Renal cortical epithelial cell (primary cell): ENCODE measurements around the gene NT5DC3. TPM values are rescaled to one million over a fixed set of nuclear protein-coding genes. Genes with fewer than 3 reads are reported as not detected.
"Not testable (repeated sequence)": the region's sequence is repeated elsewhere in the genome, so short reads cannot be mapped to it uniquely, and the experiment has no call there.

Experiments used
- DNase-seq: peaks from one replicate; pipeline ENCODE4 v3.0.0-alpha.2; 2011; ENCODE audit warnings: low read depth
- total RNA-seq: library from RNA; depleted of rRNA; stranded (reverse); fragments of >200 nt; gene quantifications from 2 replicates; pipeline ENCODE4 v1.2.3, GENCODE V29; 2014

The NT5DC3 gene
- total RNA-seq, 1 donor from 2014 or later: 20.7 TPM

DNA sequence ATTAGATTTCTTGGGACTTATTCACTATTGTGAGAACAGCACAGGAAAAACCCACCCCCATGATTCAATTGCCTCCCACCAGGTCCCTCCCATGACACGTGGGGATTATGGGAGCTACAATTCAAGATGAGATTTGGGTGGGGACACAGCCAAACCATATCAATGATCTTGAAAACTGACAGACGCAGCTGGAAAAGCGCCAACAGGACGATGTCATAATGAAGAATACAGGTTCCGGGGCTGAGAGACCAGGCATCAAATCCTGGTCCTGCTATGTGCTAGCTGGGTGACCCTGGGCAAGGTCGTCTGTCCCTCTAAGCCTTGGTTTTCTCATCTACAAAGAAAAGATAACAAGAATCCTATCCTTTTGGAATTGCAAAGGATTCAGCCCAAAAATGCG lies 31.4 kb downstream of the NT5DC3 start:
- DNase-seq: not testable (repeated sequence)

GRCh38 chr12:103809154-103809553 lies 31.9 kb downstream of the NT5DC3 start:
- no peak for DNase-seq

DNA sequence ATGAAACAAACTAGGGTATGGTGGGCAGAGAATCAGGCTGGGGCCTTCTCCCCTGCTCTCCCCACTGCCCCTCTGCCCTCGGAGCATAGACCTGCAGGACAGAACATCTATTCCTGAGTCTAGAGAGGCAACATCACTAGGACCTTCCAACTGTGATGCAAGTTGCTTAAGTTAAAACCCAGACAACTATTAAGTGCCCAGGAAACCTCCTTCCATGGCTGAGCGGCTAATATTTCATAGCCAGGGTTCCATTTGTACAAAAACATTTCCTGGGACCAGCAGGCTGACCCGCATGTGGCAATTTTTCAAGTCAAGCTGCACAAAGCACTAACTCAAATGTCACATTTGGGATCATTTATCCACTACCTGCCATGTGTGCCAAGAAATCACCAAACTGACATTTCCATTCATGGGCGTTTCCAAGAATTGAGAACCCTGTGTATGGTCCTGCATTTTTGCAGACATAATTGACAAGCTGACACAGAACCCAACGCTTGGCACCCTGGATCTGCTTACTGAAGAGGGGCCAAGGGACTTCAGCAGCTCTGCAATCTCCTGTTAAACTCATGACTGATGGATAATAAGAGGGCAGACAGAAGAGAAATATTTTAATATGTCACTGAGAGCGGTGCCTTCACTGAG lies 32.7 kb downstream of the NT5DC3 start:
- no peak for DNase-seq

DNA sequence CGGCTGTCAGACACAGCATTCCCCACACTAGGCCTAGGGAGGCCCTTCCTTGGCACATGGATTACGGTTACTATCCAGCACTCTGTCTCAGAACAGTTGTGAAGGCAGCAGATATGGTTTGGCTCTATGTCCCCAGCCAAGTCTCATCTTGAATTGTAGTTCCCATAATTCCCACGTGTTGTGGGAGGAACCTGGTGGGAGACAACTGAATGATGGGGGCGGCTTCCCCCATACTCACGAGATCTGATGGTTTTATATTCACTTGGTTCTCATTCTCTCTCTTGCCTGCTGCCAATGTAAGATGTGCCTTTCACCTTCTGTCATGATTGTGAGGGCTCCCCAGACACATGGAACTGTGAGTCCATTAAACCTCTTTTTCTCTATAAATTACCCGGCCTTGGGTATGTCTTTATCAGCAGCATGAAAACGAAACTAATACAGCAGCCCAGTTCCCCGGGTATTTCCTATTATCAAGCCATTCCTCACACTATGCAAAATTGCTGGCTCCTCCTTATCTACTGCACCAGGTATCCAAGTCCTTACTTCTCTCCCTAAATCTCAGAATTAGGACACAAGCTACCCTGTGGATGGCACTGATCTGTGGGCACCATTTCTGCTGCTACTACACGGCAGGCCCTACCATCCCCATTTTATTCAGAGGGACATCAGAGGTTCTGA lies 33.3 kb downstream of the NT5DC3 start:
- no peak for DNase-seq

- no peak for DNase-seq
Measured at GRCh38 chr12:103806803-103807202, 34.2 kb downstream of the NT5DC3 start.

GRCh38 chr12:103805655-103806360 lies 35.2 kb downstream of the NT5DC3 start:
- no peak for DNase-seq

- no peak for DNase-seq
Measured at GRCh38 chr12:103803847-103804246, 37.2 kb downstream of the NT5DC3 start.

DNA sequence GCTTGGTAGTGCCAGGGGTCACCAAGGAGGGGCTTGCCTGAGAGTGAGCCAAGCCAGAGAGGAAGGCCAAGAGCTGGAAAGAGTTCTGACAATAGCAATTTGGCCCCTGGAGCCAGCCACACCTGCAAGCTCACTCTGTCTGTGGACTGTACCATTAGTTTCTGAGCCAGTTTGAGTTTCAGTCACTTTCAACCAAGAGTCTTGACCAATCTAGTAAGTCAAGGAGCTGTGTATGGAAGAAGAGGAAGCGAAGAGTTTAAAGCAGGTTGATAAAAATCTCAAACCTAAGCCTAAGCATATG lies 38.5 kb downstream of the NT5DC3 start:
- no peak for DNase-seq

DNA sequence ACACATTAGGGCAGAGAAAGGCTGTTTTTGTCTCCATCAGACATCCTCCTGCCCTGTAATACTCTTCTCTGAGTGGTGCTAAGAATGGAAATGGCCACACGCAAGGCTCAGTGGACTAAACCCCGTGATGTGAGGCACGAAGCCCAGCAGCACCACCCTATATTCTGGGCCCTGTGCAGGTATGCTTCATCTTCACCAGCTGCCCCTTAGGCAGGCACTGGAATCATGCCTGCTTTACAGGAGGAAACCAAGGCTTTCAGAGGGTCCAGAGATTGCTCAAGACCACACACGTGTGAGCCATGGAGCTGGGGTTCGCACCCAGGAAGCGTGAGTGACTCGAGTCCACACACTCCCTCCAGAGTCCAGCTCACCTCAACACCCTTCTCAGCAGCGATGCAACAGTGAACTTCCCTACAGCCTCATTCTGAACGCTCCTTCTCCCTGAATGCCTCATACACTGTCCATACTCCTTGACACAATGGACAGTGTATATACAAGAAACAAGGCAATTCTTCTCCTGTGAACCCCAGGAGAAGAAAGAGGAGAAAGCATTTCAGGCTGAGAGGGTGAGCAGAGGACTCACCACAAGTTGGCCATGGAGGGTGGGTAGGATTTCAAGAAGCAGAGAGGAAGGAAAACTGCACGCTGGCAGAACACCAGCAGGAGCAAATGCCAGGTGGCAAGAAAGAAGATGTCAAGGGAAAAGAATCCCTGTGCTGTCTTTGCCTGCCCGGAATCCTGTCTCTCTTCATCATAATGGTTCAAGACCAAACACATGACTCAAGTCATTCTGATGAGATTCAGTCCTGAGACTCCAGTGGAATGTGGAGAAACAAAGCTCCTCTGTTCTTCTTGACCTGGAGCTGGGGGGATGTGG lies 39.1 kb downstream of the NT5DC3 start:
- DNase-seq: peak; percentile 79

DNA sequence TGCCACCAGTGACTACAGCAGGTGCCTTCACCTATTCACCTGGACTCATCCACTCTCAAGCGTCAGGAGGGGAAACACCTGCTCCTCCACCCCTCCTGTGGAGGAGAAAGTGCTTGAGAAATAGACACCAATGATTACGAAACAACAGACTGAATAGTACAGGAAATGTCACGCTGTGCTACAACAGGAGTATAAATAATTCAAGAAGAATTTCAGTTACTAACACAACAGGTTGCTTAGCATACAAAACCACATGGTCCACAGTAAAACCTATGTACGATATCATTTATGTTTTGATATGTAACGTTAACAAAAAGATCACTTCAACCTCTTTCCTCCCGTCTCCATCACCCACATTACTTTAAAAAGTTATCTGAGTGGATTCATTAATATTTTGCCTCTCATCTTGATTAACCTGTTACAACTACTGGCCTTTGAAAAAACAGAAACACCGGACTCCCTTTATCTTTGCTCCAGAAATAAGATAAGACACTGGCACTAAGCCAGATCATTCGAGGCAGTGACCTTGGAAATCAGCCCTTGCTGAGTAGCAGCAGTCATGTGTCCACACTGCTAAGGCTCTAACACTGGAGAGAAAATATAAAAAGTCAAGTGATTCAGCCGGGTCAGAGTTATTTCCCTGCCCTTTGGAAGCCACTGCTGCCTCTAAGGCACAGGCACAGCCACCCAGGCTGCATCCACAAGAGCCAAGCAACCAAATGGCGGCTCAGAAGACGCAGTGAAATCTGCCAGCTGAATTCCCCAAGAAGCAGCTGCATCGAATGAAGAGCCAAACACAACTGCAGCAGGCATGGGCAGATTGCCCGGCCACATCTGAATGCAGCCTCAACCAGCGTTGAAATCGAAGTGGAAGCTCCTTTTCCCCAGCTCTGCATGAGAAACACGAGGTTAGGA lies 40.9 kb downstream of the NT5DC3 start:
- DNase-seq: peak; percentile 90

GRCh38 chr12:103799504-103799856 lies 41.6 kb downstream of the NT5DC3 start:
- no peak for DNase-seq

- no peak for DNase-seq
Measured at GRCh38 chr12:103798586-103798985, 42.4 kb downstream of the NT5DC3 start.

GRCh38 chr12:103794309-103795213 lies 46.5 kb downstream of the NT5DC3 start:
- no peak for DNase-seq

GRCh38 chr12:103793512-103794045 lies 47.5 kb downstream of the NT5DC3 start:
- no peak for DNase-seq

DNA sequence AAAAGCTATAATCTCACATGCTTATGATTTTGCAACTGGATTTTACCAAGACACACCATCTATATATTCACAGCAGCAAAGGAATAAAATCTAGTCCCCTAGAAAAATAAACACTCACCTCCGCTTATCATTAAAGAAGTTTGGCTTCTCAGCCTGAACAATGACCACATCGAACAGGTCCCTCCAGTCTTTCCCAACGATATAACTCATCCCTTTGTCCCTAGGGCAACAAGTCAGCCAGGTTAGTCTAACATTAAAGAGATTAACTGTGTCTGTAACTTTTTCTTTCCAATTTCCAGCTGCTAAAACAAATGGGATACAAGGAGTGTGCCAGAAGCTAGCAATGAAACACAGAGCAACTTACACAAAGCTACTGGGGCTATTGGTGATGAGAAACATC lies 48.0 kb downstream of the NT5DC3 start:
- DNase-seq: no peak

DNA sequence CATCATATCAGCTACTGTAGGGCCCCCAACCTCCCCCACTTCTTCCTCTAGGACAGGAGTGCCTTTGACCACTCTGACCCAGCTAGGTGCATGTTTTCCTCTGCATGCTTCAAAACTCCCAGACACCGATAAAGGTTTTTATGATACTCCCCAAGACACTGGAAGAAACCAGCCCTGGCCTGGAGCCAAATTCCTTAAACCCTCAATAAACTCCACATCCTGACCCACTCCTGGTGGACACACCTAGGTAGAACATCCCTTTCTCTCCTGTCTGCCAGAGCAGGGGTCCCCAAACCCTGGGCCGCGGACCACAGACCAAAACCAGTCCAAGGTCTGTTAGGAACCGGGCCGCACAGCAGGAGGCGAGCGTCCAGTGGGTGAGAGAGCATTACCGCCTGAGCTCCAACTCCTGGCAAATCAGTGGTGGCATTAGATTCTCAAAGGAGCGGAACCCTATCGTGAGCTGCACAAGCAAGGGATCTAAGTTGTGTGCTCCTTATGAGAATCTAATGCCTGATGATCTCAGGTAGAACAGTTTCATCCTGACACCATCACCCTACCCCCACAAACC lies 49.6 kb downstream of the NT5DC3 start:
- peak; percentile 15 for DNase-seq

DNA sequence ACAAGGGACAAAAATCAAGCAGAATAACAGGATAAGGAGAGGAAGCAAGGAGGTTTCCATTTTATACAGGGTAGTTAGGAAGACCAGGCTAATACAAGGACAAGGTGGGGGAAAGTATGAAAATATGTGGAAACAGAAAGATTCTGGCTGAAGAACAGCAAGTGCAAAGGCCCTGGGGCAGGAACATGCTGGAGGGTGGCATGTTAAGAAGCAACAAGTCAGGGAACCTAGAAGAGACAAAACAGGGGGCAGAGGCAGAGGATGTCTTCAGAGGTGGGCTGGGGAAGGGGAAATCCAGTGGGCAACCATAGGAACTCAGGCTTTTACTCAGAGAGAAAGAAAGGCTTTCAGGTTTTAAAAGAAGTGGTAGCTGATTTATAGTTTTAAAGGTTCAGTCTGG lies 54.8 kb downstream of the NT5DC3 start:
- DNase-seq: no peak

GRCh38 chr12:103785243-103786031 lies 55.6 kb downstream of the NT5DC3 start:
- DNase-seq: peak; percentile 96
